Mucosa of descending colon (tissue), 3 donors: ENCODE data around the gene PEF1. TPM values are rescaled to one million over a fixed set of nuclear protein-coding genes. Genes with fewer than 3 reads are reported as not detected.

Source experiments
- ATAC-seq: fragments of 200-7000 bp; cut with Tn5 transposase; one replicate; pipeline ENCODE4 v1.9.1; 2020; ENCODE audit warnings: mild to moderate bottlenecking, moderate library complexity
- DNase-seq, 3 donors: peaks; one replicate each; pipeline ENCODE4 v3.0.0-alpha.2; 2020
- H3K36me3 ChIP-seq: fragments of 200-600 bp; one replicate; pipeline ENCODE4 v1.8.0; 2021; ENCODE audit warnings: low read depth, mild to moderate bottlenecking
- H3K4me1 ChIP-seq: fragments of 200-600 bp; one replicate; pipeline ENCODE4 v1.8.0; 2021; ENCODE audit warnings: low read depth, mild to moderate bottlenecking
- H3K4me3 ChIP-seq: fragments of 200-600 bp; one replicate; pipeline ENCODE4 v1.8.0; 2021; ENCODE audit warnings: mild to moderate bottlenecking
- H3K9me3 ChIP-seq: fragments of 200-600 bp; one replicate; pipeline ENCODE4 v1.8.0; 2021; ENCODE audit warnings: mild to moderate bottlenecking
- intact Hi-C, 2 donors: fragments of 100-400 bp; cut with DNase I in 1 of 2; cut with micrococcal nuclease in 1 of 2; formaldehyde crosslinking; loops; one replicate each; pipeline versions ENCODE4 v1.11.0 to v1.11.1; 2022; cut with DNase I, micrococcal nuclease
- total RNA-seq, 3 donors: library from RNA; stranded (reverse); fragmentation: NEBNext Ultra II Directional in 2 of 3; extraction: Animal tissue kit (Norgen Biotek cat#: 25700) in 2 of 3; gene quantifications; one replicate each; pipeline versions ENCODE4 v1.2.1 to v1.2.4, GENCODE V29; 2021 to 2023
- TF ChIP-seq, protein P1 (sequence below): fragments of 200-600 bp; IDR thresholded peaks from one replicate; pipeline ENCODE4 v1.8.0; 2022; ENCODE audit warnings: antibody characterized with exemption, mild to moderate bottlenecking
- donor health status: DM: no; HTN: no; CAD: no; lungs with moderate emphysema.
- donor health status: DM: no; HTN: no; CAD: no.
- donor health status: DM: no; HTN: yes; CAD: no.

The PEF1 gene
- total RNA-seq, 3 donors from 2014 or later, result 47.5 to 54.5 (median 52.9) TPM

- H3K9me3 ChIP-seq, result no peaks in the 10 kb centered on the region
- H3K36me3 ChIP-seq, result no peaks in the 10 kb centered on the region
- DNase-seq (no peak), ATAC-seq (peak; percentile 49)
- H3K4me1 ChIP-seq, result peaks cover 18% of the 10 kb centered on the region
- TF ChIP-seq, protein P1, sequence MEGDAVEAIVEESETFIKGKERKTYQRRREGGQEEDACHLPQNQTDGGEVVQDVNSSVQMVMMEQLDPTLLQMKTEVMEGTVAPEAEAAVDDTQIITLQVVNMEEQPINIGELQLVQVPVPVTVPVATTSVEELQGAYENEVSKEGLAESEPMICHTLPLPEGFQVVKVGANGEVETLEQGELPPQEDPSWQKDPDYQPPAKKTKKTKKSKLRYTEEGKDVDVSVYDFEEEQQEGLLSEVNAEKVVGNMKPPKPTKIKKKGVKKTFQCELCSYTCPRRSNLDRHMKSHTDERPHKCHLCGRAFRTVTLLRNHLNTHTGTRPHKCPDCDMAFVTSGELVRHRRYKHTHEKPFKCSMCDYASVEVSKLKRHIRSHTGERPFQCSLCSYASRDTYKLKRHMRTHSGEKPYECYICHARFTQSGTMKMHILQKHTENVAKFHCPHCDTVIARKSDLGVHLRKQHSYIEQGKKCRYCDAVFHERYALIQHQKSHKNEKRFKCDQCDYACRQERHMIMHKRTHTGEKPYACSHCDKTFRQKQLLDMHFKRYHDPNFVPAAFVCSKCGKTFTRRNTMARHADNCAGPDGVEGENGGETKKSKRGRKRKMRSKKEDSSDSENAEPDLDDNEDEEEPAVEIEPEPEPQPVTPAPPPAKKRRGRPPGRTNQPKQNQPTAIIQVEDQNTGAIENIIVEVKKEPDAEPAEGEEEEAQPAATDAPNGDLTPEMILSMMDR, result no peak
- intact Hi-C loops, result no loop called here
- H3K4me3 ChIP-seq, result peak overlapping the region; percentile 58
Observed at GRCh38 chr1:31643976-31644559, 608 bp downstream of the PEF1 start.

GRCh38 chr1:31642897-31643296, 1.8 kb downstream of the PEF1 start:
- Histone ChIP-seq H3K36me3 (no peaks in the 10 kb centered on the region), H3K4me3 (no peak overlapping the region), H3K9me3 (no peaks in the 10 kb centered on the region), H3K4me1 (peaks cover 28% of the 10 kb centered on the region)
- TF ChIP-seq, protein P1, result no peak
- no peak for DNase-seq
- intact Hi-C loops, result no loop called here
- ATAC-seq, result no peak

DNA sequence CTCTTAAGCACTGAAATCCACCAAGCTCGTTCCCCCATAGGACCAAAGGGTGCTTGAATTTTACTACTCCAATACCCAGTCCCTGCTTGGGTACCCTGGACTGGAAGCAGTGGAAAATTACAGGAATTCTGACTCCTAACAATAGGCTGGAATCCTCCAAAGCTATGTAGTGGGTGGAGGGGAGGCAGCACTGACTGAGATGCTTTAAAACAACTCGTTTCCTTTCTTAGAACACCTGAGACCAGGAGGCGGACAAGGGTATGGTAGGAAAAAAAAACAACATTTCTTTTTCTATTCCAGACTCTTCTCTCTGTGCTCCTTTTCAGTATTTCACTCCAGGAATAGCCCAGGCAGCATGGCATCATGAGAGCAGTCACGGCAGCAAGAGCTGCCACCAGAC, 2.3 kb downstream of the PEF1 start:
- TF ChIP-seq, protein P1, result no peak
- ATAC-seq, result no peak
- no peaks in the 10 kb centered on the region for H3K36me3 ChIP-seq
- H3K4me1 ChIP-seq, result peaks cover 33% of the 10 kb centered on the region
- no peak for DNase-seq
- no peak overlapping the region for H3K4me3 ChIP-seq
- no peaks in the 10 kb centered on the region for H3K9me3 ChIP-seq
- intact Hi-C loops, result no loop called here

- H3K4me1 ChIP-seq, result peaks cover 43% of the 10 kb centered on the region
- intact Hi-C loops, result no loop called here
- TF ChIP-seq, protein P1, result no peak
- no peak for DNase-seq
- no peak for ATAC-seq
- no peak overlapping the region for H3K4me3 ChIP-seq
- H3K9me3 ChIP-seq, result no peaks in the 10 kb centered on the region
- no peaks in the 10 kb centered on the region for H3K36me3 ChIP-seq
Observed at GRCh38 chr1:31640964-31641363, 3.7 kb downstream of the PEF1 start.

GRCh38 chr1:31640179-31640578, 4.5 kb downstream of the PEF1 start:
- no peak overlapping the region for H3K4me3 ChIP-seq
- TF ChIP-seq, protein P1, result no peak
- DNase-seq, result no peak
- H3K9me3 ChIP-seq, result no peaks in the 10 kb centered on the region
- intact Hi-C loops, result no loop called here
- peaks cover 47% of the 10 kb centered on the region for H3K4me1 ChIP-seq
- ATAC-seq, result no peak
- no peaks in the 10 kb centered on the region for H3K36me3 ChIP-seq

DNA sequence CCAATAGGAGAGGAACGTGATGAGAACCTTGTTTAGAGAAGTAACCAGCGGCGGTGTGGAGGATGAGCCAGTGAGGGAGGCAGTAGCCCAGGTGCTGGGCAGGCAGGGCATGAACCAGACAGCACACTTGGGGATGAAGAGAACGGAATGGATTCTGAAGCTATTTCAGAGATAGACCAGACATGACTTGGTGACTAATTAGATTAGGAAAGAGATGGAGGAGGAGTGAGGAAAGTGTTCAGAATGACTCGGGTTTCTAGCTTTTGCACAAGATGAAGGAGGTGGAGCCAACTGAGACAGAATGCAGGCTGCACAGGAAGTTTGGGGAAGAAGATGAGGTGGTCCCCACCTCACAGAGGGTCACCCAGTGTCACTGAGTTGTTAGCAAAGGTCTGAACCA, 5.1 kb downstream of the PEF1 start:
- peaks cover 47% of the 10 kb centered on the region for H3K4me1 ChIP-seq
- TF ChIP-seq, protein P1, result no peak
- H3K4me3 ChIP-seq, result no peak overlapping the region
- DNase-seq (no peak), ATAC-seq (no peak)
- H3K9me3 ChIP-seq, result no peaks in the 10 kb centered on the region
- intact Hi-C loops, result no loop called here
- H3K36me3 ChIP-seq, result no peaks in the 10 kb centered on the region
